DMS 273 (cell line): ENCODE results near the gene ZDHHC8.

Source experiments
- DNase-seq: peaks from one replicate; lab custom pipeline; 2025; ENCODE audit not compliant: unreplicated experiment; lab: John Stamatoyannopoulos, UW

ZDHHC8 gene

GRCh38 chr22:20128902-20129746 is 2.5 kb upstream of the ZDHHC8 start:
- peak; percentile 73 for DNase-seq

GRCh38 chr22:20129747-20130014 is 1.9 kb upstream of the ZDHHC8 start:
- no peak for DNase-seq

GRCh38 chr22:20130319-20130718 is 1.3 kb upstream of the ZDHHC8 start:
- peak; percentile 40 for DNase-seq

DNA sequence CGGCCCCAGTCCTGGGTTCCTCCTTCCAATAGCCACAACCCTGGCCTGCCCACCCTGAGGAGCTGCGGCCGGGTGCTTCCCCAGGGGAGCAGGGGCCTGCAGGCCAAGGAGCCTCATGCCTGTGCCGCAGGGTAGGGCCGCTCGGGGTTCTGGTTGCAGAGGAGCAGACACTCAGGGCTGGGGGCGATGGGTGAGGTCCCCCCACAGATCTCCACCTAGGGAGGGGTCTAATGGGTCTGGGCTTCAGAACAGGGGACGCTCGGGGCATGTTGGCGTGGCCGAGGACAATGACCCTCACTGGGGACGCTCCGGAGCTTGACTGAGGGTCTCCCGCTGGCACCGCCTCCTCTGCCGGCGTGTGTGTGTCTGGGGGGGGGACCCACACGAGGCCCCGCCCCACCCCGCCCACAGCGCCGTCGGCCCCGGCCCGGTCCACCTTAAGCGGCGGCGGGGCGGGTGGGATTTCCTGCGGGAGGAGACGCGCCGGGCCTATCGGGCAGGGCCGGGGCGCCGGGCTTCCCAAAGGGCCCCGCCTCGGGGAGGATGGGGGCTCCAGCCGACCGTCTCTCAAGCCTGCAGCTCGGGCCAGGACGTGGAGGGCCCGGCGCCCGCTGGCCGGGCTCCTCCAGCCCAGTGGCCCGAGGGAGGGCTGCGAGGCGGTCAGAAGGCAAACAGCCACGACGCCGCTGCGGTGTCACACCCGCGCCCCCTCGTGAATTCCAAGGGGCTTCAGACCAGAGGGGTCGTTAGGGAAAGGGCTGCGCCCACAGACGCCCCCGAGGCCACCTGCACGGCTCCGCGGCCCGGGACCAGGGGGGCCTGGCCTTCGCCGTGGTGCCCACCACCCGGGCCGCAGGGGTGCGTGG is 640 bp upstream of the ZDHHC8 start:
- DNase-seq: peak; percentile 69

DNA sequence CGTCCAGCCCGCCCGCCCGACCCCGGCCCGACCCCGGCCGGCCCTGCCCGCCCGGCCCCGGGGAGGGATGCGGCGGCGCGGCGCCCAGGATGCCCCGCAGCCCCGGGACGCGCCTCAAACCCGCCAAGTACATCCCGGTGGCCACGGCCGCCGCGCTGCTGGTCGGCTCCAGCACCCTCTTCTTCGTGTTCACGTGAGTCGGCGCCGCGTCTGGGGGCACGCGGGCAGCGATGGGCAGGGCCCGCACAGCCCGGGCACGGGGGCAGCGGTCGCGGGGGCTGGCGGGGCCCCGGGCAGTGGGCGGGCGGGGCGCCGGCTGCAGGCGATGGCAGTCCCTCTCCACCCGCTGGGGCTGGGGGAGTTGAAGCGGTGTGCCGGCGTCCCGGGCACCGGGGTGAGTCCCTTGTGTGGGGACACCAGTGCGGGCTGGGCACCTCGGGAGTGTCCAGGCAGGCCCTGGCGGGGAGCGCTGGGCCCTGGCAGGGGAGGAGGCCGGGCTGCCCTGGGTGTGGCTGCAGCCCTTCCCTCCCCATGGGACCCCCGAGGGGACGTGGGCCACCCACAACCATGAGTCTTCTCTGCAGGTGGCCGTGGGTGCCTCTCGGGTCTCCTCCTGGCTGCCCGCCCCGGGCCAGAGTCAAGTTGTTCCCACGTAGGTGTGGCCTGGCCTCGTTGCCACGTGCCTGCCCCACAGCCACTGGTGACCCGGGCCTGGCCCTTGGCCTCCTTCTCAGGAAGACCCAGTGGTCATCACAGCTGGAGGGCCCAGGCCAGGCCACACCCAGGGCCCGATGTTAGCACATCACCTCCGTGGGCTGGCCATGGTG is 468 bp downstream of the ZDHHC8 start:
- no peak for DNase-seq

- no peak for DNase-seq
Measured at GRCh38 chr22:20132686-20133246, 1.2 kb downstream of the ZDHHC8 start.

GRCh38 chr22:20133930-20134549 is 2.4 kb downstream of the ZDHHC8 start:
- DNase-seq: no peak

GRCh38 chr22:20135265-20135664 is 3.7 kb downstream of the ZDHHC8 start:
- DNase-seq: no peak

GRCh38 chr22:20135806-20136602 is 4.4 kb downstream of the ZDHHC8 start:
- DNase-seq: no peak

DNA sequence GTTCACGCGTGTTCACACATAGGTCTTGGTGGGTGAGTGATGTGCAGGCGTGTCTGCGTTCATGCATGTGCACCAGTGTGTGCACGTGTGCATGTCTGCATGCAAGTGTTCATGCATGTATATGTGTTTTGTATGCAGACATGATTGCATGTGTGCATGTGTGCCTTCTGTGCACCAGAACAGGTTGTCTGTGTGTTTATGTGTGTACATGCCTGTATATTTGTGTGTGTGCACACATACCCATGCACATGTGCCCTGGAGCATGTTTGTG is 4.9 kb downstream of the ZDHHC8 start:
- DNase-seq: no peak

DNA sequence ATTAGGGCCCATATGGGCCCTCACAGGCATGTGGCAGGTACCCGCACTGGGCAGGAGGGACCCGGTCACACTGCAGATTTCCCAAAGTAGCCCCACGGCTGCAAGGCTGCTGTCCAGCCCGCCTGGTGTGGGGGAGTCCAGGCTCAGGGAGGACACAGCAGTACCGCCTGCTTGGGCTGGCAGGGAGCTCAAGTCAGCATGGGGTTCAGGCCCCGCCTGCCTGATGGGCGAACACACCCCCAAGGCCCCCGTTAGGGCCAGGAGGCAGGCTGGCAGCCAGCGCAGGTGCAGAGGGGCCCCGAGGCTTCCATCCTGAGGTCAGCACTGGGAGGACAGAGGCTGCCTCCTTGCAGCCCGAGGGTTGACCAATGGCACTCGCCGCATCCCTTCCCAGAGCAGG is 5.5 kb downstream of the ZDHHC8 start:
- no peak for DNase-seq

DNA sequence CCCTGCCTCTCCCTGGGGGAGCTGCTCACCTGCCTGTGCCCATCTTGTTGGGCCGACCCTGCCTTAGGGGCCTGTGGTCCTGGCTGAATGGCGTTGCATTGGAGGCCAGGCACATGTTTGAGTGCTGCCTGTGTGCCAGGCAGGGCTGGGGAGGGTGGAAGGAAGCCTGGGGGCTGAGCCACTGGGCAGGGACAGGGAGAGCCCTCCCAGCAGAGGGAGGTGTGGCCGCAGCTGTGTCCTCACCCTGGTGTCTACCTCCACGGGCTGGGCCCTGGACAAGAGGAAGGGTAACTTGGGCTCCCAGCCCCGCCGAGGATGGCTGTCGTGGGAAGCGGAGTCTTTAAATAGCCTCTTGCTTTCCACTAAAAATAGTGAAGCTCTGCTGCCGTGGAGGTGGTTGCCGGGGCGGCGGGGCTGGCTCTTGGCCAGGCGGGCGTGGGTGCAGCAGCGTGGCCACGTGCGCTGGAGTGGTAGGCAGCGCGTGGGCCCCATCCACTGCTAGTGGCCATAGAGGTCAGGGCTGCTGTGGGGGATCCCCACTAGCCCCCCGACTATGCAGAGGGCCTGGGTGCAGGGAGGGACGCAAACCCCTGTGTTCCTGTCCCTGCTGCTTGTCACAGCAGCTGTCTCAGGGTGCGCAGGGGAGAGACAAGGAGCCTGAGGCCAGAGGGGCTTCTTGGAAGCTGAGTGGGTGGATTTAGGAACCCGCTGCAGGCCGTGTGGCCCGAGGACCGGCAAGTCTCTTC is 6.2 kb downstream of the ZDHHC8 start:
- DNase-seq: no peak

- DNase-seq: peak; percentile 52
Measured at GRCh38 chr22:20138417-20138738, 6.8 kb downstream of the ZDHHC8 start.

DNA sequence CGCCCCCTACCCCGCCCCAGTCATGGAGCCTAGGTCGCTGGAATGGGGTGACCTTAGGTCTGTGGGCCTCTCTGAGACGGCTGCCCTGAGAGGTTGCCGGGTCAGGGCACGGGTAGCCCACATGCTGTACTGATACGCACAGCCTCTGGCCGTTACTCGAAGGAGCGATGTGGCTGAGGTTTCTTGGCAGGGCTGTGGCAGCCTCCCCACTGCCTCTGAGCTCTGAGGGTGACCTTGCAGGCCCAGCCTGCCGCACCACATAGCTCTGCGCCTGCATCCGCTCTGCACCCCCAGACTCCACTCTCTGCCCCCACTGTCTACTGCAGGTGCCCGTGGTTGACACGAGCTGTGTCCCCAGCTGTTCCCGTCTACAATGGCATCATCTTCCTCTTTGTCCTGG is 7.3 kb downstream of the ZDHHC8 start:
- no peak for DNase-seq

DNA sequence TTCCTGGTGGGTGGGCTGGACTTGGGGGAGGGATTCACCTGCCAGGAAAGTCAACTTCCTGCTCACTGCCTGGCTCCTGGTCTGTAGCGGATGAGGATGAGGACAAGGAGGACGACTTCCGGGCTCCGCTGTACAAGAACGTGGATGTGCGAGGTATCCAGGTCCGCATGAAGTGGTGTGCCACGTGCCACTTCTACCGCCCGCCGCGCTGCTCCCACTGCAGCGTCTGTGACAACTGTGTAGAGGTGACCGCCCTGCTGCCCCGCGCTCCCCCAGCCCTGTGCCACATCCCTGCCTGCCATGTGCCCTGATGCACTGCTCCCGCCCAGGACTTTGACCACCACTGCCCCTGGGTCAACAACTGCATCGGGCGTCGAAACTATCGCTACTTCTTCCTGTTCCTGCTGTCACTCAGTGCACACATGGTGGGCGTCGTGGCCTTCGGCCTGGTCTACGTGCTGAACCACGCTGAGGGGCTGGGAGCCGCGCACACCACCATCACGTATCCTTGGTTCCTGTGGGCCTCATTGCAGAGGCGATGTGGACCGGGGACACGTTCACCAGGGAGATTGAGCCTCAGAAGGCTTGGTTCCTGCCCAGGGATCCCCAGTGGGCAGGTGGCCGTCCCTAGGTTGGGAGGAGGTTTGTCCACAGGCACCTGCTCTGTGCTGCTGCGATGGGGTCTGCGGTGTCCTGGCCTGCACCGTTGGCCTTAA is 7.9 kb downstream of the ZDHHC8 start:
- DNase-seq: no peak

DNA sequence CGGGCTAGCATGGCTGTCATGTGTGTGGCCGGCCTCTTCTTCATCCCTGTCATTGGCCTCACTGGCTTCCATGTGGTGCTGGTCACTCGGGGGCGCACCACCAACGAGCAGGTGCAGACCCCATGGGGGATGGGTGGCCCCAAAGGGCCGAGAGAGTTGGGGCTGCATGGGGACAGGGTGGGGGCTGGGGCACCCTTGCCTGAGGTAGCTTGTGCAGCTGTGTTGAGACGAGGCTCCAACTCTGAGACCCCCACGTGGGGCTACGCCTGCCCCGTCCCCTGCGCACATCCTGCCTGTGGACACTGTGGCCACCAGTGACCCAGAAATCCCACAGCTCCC is 8.5 kb downstream of the ZDHHC8 start:
- DNase-seq: no peak

DNA sequence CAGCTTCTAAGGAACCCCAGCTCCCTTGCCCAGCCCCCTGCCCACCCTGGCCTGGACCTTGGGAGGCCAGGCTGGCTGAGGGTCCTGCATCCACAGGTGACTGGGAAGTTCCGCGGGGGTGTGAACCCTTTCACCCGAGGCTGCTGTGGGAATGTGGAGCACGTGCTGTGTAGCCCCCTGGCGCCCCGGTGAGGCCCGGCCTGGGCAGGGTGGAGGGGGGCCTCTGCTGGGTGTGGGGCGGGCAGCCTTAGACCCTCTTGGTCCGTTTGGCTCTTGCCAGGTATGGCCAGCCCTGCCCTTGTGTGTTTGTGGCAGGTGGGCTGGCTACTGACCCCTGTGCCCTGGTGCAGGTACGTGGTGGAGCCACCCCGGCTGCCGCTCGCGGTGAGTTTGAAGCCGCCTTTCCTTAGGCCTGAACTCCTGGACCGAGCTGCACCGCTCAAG is 8.9 kb downstream of the ZDHHC8 start:
- DNase-seq: no peak

DNA sequence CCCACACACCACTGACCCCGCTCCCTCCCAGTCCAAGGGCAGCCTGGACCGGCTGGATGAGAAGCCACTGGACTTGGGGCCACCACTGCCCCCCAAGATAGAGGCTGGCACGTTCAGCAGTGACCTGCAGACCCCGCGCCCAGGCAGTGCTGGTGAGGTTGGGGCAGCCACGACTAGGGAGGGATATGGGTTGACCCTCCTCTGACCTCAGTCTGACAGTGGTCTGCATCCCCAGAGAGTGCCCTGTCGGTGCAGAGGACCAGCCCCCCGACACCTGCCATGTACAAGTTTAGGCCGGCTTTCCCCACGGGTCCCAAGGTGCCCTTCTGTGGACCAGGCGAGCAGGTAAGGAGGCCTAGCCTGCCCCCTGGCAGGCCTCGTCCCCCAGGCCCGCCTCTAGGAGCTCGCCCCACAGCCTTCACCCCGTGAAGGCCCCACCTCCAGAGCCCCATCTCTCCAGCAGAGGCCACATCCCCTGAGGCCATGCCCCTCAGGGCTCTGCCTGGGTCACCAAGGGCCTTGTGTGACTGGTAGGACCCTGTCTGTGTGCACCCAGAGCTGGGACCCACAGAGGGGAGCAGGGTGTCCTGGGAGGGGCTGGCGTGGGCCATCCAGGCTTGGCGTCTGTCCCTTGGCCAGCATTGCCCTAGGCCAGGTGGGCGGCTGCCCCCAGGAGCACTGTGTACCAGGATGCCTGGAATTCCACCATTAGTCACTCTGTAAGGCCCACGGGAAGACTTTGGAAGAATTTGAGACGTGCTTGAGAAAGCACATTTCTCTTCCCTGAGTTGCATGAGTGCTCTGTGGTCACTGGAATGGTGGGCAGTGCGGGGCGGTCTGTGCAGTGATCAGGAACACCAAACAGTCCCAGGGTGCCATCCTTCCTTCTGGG is 9.8 kb downstream of the ZDHHC8 start:
- no peak for DNase-seq
